Endothelial cell (in vitro differentiated cells): Measurements from ENCODE around the gene ITPR2. TPM values are rescaled to one million over a fixed set of nuclear protein-coding genes. Genes with fewer than 3 reads are reported as not detected.

Experiments used
- DNase-seq: peaks from one replicate; pipeline ENCODE4 v3.0.0; 2021; ENCODE audit warnings: low spot score
- H3K27ac Mint-ChIP-seq: one replicate; pipeline ENCODE4 v1.8.0; 2021; ENCODE audit warnings: mixed read lengths, inconsistent platforms; ENCODE audit not compliant: unreplicated experiment
- H3K27me3 Mint-ChIP-seq: one replicate; pipeline ENCODE4 v1.8.0; 2021; ENCODE audit warnings: mild to moderate bottlenecking, moderate library complexity, mixed read lengths, inconsistent platforms; ENCODE audit not compliant: unreplicated experiment
- H3K36me3 Mint-ChIP-seq: one replicate; pipeline ENCODE4 v1.8.0; 2021; ENCODE audit warnings: mild to moderate bottlenecking, low read depth, mixed read lengths, inconsistent platforms; ENCODE audit not compliant: unreplicated experiment
- H3K4me1 Mint-ChIP-seq: one replicate; pipeline ENCODE4 v1.8.0; 2021; ENCODE audit warnings: mild to moderate bottlenecking, mixed read lengths, inconsistent platforms; ENCODE audit not compliant: unreplicated experiment
- H3K4me3 Mint-ChIP-seq: one replicate; pipeline ENCODE4 v1.8.0; 2021; ENCODE audit warnings: mild to moderate bottlenecking, mixed read lengths, inconsistent platforms; ENCODE audit not compliant: unreplicated experiment
- H3K9me3 Mint-ChIP-seq: one replicate; pipeline ENCODE4 v1.8.0; 2021; ENCODE audit warnings: mixed read lengths, inconsistent platforms; ENCODE audit not compliant: unreplicated experiment
- total RNA-seq: library from RNA; stranded (reverse); fragmentation: NEBNext Ultra II Directional; extraction: Animal tissue kit (Norgen Biotek cat#: 25700); gene quantifications from one replicate; pipeline ENCODE4 v1.2.1, GENCODE V29; 2021; ENCODE audit not compliant: unreplicated experiment
- TF ChIP-seq, protein P1 (sequence below): fragments of 200-600 bp; sonication (generic); IDR thresholded peaks from one replicate; pipeline ENCODE4 v1.5.0; 2021; ENCODE audit warnings: antibody characterized with exemption; ENCODE audit not compliant: unreplicated experiment

The ITPR2 gene
- total RNA-seq, 1 donor from 2014 or later: 33.8 TPM

DNA sequence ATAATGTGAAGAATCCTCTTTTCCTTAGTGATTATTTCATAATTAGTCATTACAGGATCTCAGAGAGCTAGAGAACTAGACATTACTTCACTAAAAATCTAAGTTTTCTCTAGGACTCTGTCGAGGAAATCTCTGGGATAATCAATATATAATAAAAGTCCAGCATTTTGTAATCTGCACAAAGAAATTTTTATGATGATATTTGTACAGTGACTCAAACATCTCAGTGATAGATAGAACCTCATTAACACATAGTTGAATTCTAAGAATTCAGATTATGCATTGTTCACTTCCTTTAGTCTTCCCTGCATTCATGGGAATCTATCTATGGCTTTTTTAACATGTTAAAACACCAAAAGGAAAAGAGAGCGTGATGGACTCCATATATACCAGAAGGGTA is 11.0 kb downstream of the ITPR2 start:
- H3K36me3 Mint-ChIP-seq: no peaks in the 10 kb centered on the region
- no peak overlapping the region for H3K27ac Mint-ChIP-seq
- DNase-seq: no peak
- no peak overlapping the region for H3K4me3 Mint-ChIP-seq
- H3K4me1 Mint-ChIP-seq: peaks cover 5% of the 10 kb centered on the region
- H3K27me3 Mint-ChIP-seq: no peaks in the 10 kb centered on the region
- no peaks in the 10 kb centered on the region for H3K9me3 Mint-ChIP-seq
- TF ChIP-seq, protein P1, sequence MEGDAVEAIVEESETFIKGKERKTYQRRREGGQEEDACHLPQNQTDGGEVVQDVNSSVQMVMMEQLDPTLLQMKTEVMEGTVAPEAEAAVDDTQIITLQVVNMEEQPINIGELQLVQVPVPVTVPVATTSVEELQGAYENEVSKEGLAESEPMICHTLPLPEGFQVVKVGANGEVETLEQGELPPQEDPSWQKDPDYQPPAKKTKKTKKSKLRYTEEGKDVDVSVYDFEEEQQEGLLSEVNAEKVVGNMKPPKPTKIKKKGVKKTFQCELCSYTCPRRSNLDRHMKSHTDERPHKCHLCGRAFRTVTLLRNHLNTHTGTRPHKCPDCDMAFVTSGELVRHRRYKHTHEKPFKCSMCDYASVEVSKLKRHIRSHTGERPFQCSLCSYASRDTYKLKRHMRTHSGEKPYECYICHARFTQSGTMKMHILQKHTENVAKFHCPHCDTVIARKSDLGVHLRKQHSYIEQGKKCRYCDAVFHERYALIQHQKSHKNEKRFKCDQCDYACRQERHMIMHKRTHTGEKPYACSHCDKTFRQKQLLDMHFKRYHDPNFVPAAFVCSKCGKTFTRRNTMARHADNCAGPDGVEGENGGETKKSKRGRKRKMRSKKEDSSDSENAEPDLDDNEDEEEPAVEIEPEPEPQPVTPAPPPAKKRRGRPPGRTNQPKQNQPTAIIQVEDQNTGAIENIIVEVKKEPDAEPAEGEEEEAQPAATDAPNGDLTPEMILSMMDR: no peak

- Mint-ChIP-seq H3K36me3 (no peaks in the 10 kb centered on the region), H3K9me3 (no peaks in the 10 kb centered on the region), H3K27ac (no peak overlapping the region), H3K27me3 (no peaks in the 10 kb centered on the region), H3K4me1 (peaks cover 5% of the 10 kb centered on the region), H3K4me3 (no peak overlapping the region)
- TF ChIP-seq, protein P1: no peak
- no peak for DNase-seq
These were observed 11.7 kb downstream of the ITPR2 start for GRCh38 chr12:26821212-26821701.

- no peaks in the 10 kb centered on the region for H3K27me3 Mint-ChIP-seq
- H3K9me3 Mint-ChIP-seq: no peaks in the 10 kb centered on the region
- H3K36me3 Mint-ChIP-seq: no peaks in the 10 kb centered on the region
- TF ChIP-seq, protein P1: no peak
- no peak overlapping the region for H3K4me3 Mint-ChIP-seq
- H3K27ac Mint-ChIP-seq: no peak overlapping the region
- peaks cover 5% of the 10 kb centered on the region for H3K4me1 Mint-ChIP-seq
- no peak for DNase-seq
These were observed 14.4 kb downstream of the ITPR2 start for GRCh38 chr12:26818636-26819035.

DNA sequence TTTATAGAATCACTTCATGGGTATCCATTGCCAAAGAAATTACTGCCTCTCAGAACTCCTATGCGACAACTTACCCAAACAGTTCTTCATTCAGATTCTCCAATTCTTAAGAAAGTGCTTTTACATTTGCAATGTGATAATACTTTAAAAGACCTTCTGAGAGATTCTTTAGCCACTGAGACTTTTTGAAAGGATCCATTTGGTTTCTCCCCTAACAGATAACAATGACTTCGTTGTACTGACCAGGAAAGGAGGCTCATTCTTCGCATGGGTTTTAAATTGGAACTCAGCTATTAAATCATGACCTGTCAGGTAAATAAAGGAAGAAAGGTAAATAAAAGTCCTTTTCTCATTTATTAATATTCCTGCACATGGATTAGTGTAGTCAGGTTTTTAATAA is 14.8 kb downstream of the ITPR2 start:
- H3K4me1 Mint-ChIP-seq: peaks cover 5% of the 10 kb centered on the region
- no peaks in the 10 kb centered on the region for H3K36me3 Mint-ChIP-seq

GRCh38 chr12:26817183-26817591 is 15.8 kb downstream of the ITPR2 start:
- H3K36me3 Mint-ChIP-seq: no peaks in the 10 kb centered on the region
- no peaks in the 10 kb centered on the region for H3K9me3 Mint-ChIP-seq
- H3K4me1 Mint-ChIP-seq: peaks cover 4% of the 10 kb centered on the region
- no peak overlapping the region for H3K27ac Mint-ChIP-seq
- no peak overlapping the region for H3K4me3 Mint-ChIP-seq
- no peaks in the 10 kb centered on the region for H3K27me3 Mint-ChIP-seq
- no peak for DNase-seq
- TF ChIP-seq, protein P1: no peak

More for the DNA sequence above, 14.8 kb downstream of the ITPR2 start:
- Mint-ChIP-seq H3K9me3 (no peaks in the 10 kb centered on the region), H3K27ac (no peak overlapping the region), H3K4me3 (no peak overlapping the region), H3K27me3 (no peaks in the 10 kb centered on the region)
- DNase-seq: no peak
- TF ChIP-seq, protein P1: no peak
